ENCODE data around the gene INSRR.

The INSRR gene

DNA sequence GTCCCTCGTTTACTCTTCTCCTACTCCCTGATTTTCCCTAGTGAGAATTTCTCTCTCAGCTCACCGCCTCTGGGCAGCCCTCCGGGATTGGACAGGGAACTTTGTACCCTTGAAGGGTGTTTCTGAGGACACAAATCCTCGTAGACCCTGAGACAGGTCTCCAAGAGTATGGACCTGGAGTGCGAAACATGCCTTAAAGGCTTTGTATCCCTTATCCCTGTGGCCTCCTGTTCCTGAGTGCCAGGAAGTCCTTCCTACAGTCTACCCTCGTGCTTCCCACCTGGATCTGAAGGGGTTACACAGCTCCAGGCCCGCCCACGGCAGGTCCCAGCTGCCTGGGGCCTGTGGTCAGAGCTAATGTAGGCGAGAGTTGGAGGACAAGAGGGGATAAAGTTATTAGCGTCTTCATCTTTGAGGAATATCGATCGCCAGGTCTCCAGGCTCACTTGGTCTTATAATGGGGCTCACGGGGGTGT, 27.0 kb upstream of the INSRR start:
- TF ChIP-seq, protein P1, sequence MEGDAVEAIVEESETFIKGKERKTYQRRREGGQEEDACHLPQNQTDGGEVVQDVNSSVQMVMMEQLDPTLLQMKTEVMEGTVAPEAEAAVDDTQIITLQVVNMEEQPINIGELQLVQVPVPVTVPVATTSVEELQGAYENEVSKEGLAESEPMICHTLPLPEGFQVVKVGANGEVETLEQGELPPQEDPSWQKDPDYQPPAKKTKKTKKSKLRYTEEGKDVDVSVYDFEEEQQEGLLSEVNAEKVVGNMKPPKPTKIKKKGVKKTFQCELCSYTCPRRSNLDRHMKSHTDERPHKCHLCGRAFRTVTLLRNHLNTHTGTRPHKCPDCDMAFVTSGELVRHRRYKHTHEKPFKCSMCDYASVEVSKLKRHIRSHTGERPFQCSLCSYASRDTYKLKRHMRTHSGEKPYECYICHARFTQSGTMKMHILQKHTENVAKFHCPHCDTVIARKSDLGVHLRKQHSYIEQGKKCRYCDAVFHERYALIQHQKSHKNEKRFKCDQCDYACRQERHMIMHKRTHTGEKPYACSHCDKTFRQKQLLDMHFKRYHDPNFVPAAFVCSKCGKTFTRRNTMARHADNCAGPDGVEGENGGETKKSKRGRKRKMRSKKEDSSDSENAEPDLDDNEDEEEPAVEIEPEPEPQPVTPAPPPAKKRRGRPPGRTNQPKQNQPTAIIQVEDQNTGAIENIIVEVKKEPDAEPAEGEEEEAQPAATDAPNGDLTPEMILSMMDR (conservative IDR thresholded peaks at IDR 0.05): no peak
- no peak overlapping the region for H3K27ac ChIP-seq

DNA sequence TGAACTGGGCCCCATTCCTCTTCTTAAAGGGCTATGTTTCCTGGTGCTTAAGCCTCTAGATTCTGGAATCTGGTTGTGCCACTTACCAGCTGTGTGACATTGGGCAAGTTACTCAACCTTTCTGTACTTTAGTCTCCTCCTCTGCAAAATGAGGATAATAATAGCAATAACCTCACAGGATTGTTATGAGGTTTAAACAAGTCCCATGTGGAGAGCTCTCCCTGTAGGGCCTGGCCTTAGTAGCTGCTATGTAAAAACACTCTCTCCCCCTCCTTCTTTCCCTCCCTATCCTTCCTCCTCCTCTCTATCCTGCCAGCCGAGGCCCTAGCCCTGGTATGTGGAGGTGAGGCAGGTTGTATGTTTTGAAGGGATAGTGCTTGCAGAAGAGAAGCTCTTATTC, 26.4 kb upstream of the INSRR start:
- H3K27ac ChIP-seq: no peak overlapping the region
- TF ChIP-seq, protein P1 (conservative IDR thresholded peaks at IDR 0.05): no peak

DNA sequence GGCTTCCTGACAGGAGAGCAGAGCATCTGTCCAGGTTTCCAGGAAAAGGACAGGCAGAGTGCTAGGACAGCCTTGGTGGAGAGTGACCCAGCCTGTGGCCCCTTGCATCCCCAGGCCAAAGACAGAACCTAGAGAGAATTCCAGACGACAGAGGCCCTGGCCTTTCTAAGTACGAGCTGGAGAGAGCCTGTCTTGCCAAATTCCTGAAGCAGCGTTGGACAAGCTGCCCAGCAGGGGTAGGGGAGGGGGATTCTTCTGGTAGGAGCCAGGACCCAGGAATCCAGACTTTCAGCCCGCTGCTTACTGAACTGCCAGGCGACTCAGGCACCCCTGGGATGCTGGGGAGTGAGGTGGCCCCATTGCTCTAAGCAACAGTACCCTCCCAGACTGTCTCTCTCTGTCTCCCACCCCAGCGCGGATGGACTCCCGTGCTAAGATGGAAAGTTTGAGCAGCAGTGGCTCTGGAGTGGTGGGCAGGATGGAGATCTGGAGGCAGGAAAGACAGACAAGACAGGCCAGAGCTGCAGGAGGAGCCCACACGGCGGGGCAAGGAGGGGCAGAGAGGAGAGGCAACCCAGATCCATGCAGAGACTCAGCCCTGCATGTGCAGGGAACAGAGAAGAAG, 25.8 kb upstream of the INSRR start:
- no peak overlapping the region for H3K27ac ChIP-seq
- TF ChIP-seq, protein P1 (conservative IDR thresholded peaks at IDR 0.05): no peak

DNA sequence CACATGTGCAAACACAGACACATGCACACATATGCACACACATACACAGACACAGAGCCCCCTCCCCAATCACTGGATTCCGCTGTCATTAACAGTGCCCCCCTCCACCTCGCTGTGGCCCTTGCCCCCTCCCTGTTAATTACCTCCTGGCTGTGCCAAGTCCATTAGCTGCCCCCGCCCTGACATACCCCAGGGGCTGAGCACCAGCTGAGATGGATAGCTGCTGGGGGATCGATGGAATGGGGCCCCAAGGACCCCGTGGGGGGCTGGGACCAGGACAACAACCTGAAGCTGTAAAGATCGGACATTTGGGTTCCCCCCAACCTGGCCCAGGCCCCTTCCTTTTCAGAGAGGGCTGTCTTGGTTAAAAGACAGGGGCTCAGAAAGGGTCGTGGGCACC, 25.0 kb upstream of the INSRR start:
- TF ChIP-seq, protein P1 (conservative IDR thresholded peaks at IDR 0.05): no peak

DNA sequence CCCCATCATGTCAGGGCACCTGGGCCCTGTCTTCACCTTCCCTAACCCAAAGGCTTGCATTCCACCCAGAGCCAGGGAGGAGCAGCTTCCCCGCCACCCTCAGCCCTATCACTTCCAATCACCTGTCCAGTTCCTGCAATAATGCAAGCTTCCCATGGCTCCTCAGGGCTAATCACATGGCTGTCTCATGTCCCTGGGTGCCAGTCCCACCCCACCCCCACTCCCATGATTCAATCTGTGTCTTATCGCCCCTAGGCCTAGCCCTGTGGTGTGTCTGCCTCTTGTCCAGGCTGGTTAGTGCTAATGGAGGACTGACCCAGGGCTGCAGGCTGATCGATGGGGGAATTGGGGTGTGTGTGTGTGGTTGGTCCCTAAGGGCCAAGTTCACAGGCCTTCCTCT, 23.6 kb upstream of the INSRR start:
- H3K27ac ChIP-seq: no peak overlapping the region
- TF ChIP-seq, protein P1 (conservative IDR thresholded peaks at IDR 0.05): no peak

More for the DNA sequence above, 25.0 kb upstream of the INSRR start:
- no peak overlapping the region for H3K27ac ChIP-seq

DNA sequence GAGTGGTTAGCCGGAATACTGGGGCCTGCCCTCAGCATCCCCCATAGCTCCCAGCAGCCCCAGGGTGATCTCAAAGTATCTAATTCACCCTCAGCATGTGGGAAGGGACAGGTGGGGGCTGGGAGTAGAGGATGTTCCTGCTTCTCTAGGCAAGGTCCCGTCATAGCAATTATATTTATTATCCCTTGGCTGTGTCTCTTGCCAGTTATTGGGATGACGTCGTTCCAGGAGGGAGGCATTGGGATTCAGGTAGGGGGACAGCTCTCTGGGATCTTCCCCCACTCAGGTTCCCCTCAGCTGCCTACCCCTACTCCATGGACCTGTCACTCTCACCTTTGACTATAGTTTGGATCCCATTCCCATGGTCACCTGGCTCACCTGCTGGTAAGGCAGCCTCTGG, 22.7 kb upstream of the INSRR start:
- no peak overlapping the region for H3K27ac ChIP-seq
- TF ChIP-seq, protein P1 (conservative IDR thresholded peaks at IDR 0.05): no peak

DNA sequence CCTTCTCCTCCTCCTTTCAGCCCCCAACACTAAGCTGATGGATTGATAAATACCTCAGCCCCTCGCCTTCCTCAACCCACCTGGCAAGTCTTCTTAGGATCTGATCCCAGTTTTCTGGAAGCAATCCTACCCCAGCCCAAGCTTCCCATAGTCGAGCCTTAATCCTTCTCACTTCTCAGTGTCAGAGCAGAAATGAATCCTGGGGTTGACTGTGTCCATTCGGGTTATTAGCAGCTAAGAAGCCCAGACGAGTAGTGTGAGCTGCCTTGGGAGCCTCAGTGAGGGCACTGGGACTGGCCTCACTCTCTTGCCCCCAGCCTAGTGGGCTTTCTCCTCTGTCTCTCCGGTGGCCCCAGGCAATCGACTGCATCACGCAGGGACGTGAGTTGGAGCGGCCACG, 22.2 kb upstream of the INSRR start:
- H3K27ac ChIP-seq: no peak overlapping the region
- TF ChIP-seq, protein P1 (conservative IDR thresholded peaks at IDR 0.05): no peak
